ENCODE measurements around the gene ELMO2.

Gene ELMO2

DNA sequence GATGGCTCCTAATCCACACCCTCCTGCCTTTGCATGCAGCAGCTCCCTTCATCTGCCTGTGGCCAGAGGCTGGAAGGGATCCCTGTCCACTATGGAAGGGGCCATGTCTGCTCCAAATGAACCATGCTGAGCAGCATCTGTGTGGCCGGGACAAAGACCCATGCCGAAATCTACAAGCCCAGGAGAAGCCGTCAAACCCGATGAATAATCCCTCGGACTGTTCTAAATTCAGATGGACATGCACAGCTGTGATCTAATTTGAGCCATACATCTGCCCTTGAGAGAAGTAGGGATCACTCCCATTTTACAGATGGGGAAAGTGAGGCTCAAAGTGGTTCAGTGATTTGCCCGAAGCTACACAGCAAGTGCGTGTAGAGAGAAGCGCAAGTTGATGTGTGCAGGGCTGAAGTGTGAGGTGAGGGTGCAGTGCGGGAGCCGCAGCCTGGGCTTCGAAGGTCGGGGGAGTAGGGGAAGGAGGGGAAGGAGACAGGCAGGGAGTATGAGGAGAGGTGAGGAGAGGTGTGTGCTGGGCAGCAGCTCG lies 75.5 kb downstream of the ELMO2 start:
- H3K4me3 ChIP-seq (ENCODE audit: low read depth, low read length) = no peak overlapping the region
- no peak for TF ChIP-seq CTCF (IDR thresholded peaks at IDR 0.05; ENCODE audit: borderline replicate concordance, insufficient read depth, low read depth, low read length)

GRCh38 chr20:46330072-46330763 lies 76.2 kb downstream of the ELMO2 start:
- no peak overlapping the region for H3K4me3 ChIP-seq (ENCODE audit: low read depth, low read length)
- TF ChIP-seq CTCF (IDR thresholded peaks at IDR 0.05; ENCODE audit: borderline replicate concordance, insufficient read depth, low read depth, low read length) = no peak

- TF ChIP-seq CTCF (IDR thresholded peaks at IDR 0.05; ENCODE audit: borderline replicate concordance, insufficient read depth, low read depth, low read length) = no peak
- no peak overlapping the region for H3K4me3 ChIP-seq (ENCODE audit: low read depth, low read length)
These were observed 78.1 kb downstream of the ELMO2 start for GRCh38 chr20:46328200-46328882.

DNA sequence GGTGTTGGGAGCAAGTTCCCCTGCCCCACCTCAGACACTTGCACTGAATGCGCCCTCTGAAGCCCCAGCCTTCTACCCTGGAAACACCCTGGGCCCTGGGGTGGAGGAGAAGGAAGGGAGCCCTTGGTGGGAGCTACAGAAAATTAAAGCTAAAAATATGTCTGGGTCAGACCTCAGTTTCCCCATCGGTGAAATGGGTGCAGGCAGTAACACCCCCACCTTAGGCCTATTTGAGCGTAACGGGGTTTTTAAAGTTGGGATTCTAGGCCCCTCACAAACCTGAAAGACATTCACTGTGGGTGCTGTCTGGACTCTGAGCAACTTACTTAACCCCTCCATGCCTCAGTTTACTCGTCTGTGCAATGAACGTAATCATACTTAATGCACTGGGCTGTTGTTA lies 78.9 kb downstream of the ELMO2 start:
- TF ChIP-seq CTCF (IDR thresholded peaks at IDR 0.05; ENCODE audit: borderline replicate concordance, insufficient read depth, low read depth, low read length) = no peak
- no peak overlapping the region for H3K4me3 ChIP-seq (ENCODE audit: low read depth, low read length)

GRCh38 chr20:46325789-46326188 lies 80.6 kb downstream of the ELMO2 start:
- no peak for TF ChIP-seq CTCF (IDR thresholded peaks at IDR 0.05; ENCODE audit: borderline replicate concordance, insufficient read depth, low read depth, low read length)

DNA sequence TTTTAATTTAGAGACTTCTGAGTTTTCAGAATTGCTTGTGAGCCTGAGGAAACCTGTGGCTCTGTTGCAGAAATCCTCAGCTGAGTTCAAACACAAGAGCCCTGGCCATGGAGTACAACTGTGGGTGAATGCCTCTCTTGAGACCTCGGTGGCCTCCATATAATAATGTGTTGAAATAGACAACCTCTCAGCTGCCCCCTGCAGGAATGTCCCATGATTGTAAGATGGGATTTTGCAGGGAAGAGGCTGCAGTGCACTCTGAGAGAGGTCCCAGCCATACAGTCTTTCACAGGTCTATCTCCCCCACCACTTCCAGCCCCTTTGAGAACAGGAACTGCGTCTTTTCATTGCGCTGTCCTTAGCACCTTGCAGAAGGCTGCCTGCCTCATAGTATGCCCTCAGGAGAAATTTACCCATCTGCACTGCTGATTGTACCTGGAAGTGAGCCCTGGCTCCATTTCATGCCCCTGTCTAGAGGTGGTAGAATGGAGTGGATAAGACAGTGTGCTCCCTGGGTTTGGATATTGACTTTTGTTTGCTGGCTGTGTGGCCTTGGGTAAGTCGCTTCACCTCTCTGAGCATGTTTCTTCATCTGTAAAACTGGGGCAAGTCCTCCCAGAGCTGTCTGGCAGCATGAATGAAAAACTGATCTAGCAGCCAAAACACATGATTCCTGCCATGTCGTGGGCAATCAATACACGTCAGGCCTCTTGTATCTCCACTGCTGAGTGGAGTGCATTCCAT lies 81.3 kb downstream of the ELMO2 start:
- TF ChIP-seq CTCF (IDR thresholded peaks at IDR 0.05; ENCODE audit: borderline replicate concordance, insufficient read depth, low read depth, low read length) = peak; percentile 32; the same call in 1 of the 2 replicates

More at GRCh38 chr20:46325789-46326188, 80.6 kb downstream of the ELMO2 start:
- no peak overlapping the region for H3K4me3 ChIP-seq (ENCODE audit: low read depth, low read length)

More for the DNA sequence above, 81.3 kb downstream of the ELMO2 start:
- no peak overlapping the region for H3K4me3 ChIP-seq (ENCODE audit: low read depth, low read length)
